ENCODE data around the gene LY86. TPM values are rescaled to one million over a fixed set of nuclear protein-coding genes. Genes with fewer than 3 reads are reported as not detected.

Gene LY86
- total RNA-seq, 2 experiments from 2014 or later = 1.8 to 2.0 TPM

DNA sequence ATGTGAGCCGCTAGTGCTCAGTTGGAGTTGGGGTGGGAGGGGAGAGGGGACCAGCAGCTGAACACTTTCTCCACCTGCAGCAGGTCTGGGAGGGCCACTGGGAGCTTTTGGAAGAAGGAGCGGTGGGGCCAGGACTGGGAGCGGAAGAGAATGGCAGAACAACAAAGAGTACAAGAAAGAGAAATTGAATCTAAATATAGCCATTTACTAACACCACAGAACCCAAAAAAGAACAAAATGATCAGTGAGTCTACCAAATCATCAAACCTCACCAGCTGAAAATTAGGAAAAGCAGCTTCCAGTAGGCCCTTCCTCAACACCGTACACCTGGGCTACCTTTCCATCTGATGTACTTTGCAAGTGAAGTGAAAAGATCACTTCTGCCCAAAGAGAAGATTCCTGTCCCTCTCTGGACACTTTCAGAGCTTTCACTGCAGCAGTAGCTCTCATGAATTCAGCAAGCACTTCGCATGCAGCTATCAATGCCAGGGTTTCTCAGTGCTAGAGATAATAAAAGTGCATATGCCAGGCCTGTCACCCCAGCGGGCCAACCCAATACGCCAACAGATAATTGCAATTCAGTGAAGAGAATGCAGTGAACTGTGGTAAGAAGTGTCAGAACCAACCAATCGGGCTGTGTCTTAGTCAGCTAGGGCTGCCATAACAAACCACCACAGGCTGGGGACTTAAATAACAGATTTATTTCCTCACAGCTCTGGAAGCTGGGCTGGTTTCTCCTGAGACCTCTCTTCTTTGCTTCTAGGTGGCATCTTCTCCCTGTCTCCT lies 597 bp downstream of the LY86 start:
- peak; percentile 39 for DNase-seq
- intact Hi-C loops (cut with micrococcal nuclease) = loop anchor here (1.0 to 10.0 kb wide), 4 partner anchors 21 to 546 kb away; no protein-coding TSS in a partner anchor
- Mint-ChIP-seq H3K4me1 (ENCODE audit: low read depth) (peaks cover 75% of the 10 kb centered on the region), H3K27me3 (ENCODE audit: low read depth) (no peaks in the 10 kb centered on the region), H3K4me3 (peak overlapping the region; percentile 75), H3K27ac (peak overlapping the region; percentile 87), H3K9me3 (no peaks in the 10 kb centered on the region), H3K36me3 (ENCODE audit: low read depth) (no peaks in the 10 kb centered on the region)
- CTCF ChIA-PET = interaction anchor here (0.6 to 1.8 kb wide), 4 partner anchors 21 to 48 kb away, joined by 4 to 9 read pairs (median 4); no protein-coding TSS in a partner anchor

DNA sequence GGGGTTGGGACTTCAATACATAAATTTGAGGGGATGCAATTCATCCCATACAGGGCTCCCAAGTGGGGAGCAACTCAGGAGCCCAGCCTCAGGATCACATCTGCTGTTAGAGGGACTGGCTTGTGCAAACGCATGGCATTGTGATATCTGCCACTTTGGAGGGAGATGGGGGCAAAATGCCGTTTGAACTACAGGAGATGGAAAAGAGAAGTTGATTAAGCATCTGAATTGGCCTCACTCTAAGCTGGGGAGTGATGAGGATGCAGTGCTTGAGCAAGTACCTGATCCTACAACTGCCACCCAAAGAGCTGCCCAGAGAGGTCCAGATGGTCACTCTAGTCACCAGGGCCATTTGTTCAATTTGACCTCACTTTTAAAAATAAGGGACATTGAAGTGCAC lies 2.0 kb downstream of the LY86 start:
- Mint-ChIP-seq H3K4me3 (no peak overlapping the region), H3K27ac (no peak overlapping the region), H3K27me3 (ENCODE audit: low read depth) (no peaks in the 10 kb centered on the region), H3K9me3 (no peaks in the 10 kb centered on the region), H3K4me1 (ENCODE audit: low read depth) (peaks cover 74% of the 10 kb centered on the region), H3K36me3 (ENCODE audit: low read depth) (no peaks in the 10 kb centered on the region)
- CTCF ChIA-PET = interaction anchor here (1.8 kb wide), 1 partner anchor 43 kb away, joined by 4 read pairs; no protein-coding TSS in a partner anchor
- intact Hi-C loops (cut with micrococcal nuclease) = no loop called here
- DNase-seq = no peak

DNA sequence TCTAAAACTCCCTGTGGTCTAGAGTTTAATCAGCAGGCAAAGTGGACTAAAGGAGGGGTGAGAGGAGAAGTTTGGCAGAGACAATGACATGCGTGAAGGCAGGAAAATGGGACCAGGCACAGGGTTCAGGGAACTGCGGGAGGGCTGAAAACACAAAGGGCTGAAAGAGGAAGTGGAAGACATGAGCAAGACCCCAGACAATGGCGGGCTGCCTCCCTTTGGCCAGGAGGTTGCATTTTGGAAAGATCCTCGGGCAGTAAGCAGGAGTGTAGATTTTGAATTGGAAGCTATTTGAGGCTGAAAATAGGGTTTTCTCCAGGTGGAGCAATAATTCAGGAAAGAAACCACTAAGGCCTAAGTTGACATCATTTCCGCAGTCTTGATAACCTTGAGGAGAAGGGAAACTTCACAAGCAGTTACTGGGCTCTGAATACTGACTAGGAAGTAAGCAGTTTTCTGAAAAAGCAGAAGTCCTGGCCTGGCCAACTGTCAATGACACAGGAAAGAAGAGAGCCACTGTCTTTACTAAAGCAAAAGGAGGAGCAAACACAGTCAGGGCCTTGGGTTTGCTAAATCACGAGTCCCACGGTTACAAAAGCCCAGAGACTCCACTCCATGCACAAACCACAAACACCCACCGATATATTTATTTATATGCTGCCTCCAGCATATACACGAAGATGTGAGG lies 3.4 kb downstream of the LY86 start:
- intact Hi-C loops (cut with micrococcal nuclease) = no loop called here
- H3K4me3 Mint-ChIP-seq = no peak overlapping the region
- no peaks in the 10 kb centered on the region for H3K9me3 Mint-ChIP-seq
- H3K36me3 Mint-ChIP-seq (ENCODE audit: low read depth) = no peaks in the 10 kb centered on the region
- no peaks in the 10 kb centered on the region for H3K27me3 Mint-ChIP-seq (ENCODE audit: low read depth)
- peaks cover 80% of the 10 kb centered on the region for H3K4me1 Mint-ChIP-seq (ENCODE audit: low read depth)
- H3K27ac Mint-ChIP-seq = peak overlapping the region; percentile 87
- CTCF ChIA-PET = no interaction called here
- DNase-seq = no peak

DNA sequence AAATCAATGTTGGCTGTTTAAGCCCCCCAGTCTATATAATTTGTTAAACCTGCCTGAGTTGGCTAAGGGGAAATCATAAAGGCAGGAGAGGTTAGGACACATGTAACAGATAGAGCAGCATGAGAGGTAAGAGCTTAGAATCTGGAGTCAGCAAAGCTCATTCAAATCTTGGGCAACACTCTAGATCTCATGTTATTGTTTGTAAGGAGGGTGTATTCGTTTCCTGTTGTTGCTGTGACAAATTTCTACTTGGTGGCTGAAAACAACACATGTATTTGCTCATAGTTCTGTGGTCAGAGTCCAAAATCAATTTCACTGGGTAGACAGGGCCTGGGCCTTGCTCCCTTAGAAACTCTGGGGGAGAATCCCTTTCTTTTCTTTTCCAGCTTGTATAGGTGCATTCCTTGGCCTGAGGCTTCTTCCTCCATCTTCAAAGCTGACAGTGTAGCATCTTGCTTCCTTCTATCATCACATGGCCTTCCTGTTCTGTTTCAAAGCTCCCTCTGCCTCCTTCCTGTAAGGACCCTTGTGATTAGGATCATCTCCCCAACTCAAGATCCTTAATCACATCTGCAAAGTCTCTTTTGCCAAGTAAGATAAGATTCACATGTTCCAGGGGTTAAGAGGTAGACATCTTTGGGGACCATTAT lies 4.4 kb downstream of the LY86 start:
- no peak for DNase-seq
- intact Hi-C loops (cut with micrococcal nuclease) = no loop called here

DNA sequence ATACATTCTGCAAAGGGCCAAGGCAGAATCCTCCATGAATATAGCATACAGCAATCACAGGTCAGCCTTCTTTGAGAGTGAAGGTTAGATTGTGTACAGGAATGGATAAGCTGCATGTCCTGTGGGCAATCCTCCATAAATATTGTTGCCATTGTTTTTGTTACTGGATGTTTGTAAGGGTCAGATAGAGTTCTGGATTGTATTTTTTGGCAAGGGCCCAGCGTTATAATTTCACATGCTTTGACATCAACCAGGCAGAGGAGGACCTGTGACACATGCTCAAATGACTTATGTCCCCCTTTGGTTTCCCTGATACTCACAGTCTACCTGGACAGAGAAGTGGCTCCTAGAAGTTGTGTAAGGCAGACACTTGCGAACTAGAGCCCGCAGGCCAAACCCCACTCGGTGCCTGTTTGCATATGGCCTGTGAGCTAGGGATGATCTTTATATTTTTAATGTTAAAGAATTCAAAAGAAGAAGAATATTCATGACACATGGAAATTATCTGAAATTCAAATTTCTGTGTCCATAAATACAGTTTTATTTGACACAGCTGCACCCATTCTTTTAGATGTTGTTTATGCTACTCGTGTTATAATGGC lies 5.4 kb downstream of the LY86 start:
- no peak for DNase-seq
- Mint-ChIP-seq H3K27me3 (ENCODE audit: low read depth) (no peaks in the 10 kb centered on the region), H3K4me1 (ENCODE audit: low read depth) (peaks cover 68% of the 10 kb centered on the region), H3K27ac (no peak overlapping the region), H3K9me3 (no peaks in the 10 kb centered on the region), H3K4me3 (no peak overlapping the region), H3K36me3 (ENCODE audit: low read depth) (no peaks in the 10 kb centered on the region)
- CTCF ChIA-PET = interaction anchor here (0.8 kb wide), 1 partner anchor 17 kb away, joined by 3 read pairs; no protein-coding TSS in a partner anchor
- intact Hi-C loops (cut with micrococcal nuclease) = no loop called here

More for the DNA sequence above, 4.4 kb downstream of the LY86 start:
- CTCF ChIA-PET = no interaction called here
- H3K4me3 Mint-ChIP-seq = no peak overlapping the region
- no peaks in the 10 kb centered on the region for H3K27me3 Mint-ChIP-seq (ENCODE audit: low read depth)
- no peaks in the 10 kb centered on the region for H3K36me3 Mint-ChIP-seq (ENCODE audit: low read depth)
- peak overlapping the region; percentile 87 for H3K27ac Mint-ChIP-seq
- no peaks in the 10 kb centered on the region for H3K9me3 Mint-ChIP-seq
- peaks cover 77% of the 10 kb centered on the region for H3K4me1 Mint-ChIP-seq (ENCODE audit: low read depth)

DNA sequence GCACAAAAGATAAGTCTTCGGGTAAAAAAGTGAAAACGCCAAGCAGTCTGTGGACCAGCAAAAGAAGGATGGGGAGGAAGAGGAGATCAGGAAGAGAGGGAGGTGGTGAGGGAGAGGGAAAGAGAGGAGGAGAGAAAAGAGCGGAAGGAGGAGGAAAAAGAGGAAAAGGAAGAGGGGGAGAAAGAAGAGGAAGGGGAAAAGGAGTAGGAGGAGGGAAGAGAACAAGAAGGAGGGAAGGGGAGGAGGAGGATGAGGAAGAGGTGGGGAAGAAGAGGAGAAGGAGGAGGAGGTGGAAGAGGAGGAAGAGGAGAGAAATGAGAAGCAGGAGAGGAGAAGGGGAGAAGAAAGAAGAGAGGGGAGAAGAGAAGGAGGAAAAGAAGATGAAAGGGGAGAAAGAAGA lies 6.5 kb downstream of the LY86 start:
- no peaks in the 10 kb centered on the region for H3K9me3 Mint-ChIP-seq
- intact Hi-C loops (cut with micrococcal nuclease) = no loop called here
- no peaks in the 10 kb centered on the region for H3K36me3 Mint-ChIP-seq (ENCODE audit: low read depth)
- DNase-seq = no peak
- H3K27ac Mint-ChIP-seq = no peak overlapping the region
- H3K4me1 Mint-ChIP-seq (ENCODE audit: low read depth) = peaks cover 62% of the 10 kb centered on the region
- H3K4me3 Mint-ChIP-seq = no peak overlapping the region
- no peaks in the 10 kb centered on the region for H3K27me3 Mint-ChIP-seq (ENCODE audit: low read depth)
- CTCF ChIA-PET = no interaction called here

DNA sequence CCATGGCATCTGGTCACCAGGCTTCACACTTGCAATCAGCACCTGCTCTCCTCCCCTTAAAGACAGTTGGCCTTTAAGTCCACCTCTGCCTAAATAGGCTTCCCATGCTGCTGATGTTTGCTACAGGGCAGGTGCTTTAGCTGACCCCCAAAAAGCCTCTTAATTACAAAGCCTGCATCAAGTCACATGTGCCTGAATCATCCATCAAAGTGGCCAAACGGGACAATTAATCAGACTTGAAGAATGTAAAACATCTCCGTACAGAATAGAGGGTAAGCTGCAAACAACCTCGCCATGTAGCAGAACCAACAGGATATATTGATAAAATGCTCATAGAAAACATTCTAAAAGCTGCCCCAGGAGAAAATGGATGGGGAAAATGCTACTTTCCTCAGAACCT lies 7.4 kb downstream of the LY86 start:
- Mint-ChIP-seq H3K36me3 (ENCODE audit: low read depth) (no peaks in the 10 kb centered on the region), H3K4me3 (no peak overlapping the region), H3K4me1 (ENCODE audit: low read depth) (peaks cover 55% of the 10 kb centered on the region), H3K9me3 (no peaks in the 10 kb centered on the region), H3K27me3 (ENCODE audit: low read depth) (no peaks in the 10 kb centered on the region), H3K27ac (no peak overlapping the region)
- CTCF ChIA-PET = interaction anchor here (1.3 kb wide), 1 partner anchor 13 kb away, joined by 3 read pairs; no protein-coding TSS in a partner anchor
- intact Hi-C loops (cut with micrococcal nuclease) = loop anchor here (1.0 kb wide), 1 partner anchor 14 kb away; no protein-coding TSS in a partner anchor
- DNase-seq = no peak

DNA sequence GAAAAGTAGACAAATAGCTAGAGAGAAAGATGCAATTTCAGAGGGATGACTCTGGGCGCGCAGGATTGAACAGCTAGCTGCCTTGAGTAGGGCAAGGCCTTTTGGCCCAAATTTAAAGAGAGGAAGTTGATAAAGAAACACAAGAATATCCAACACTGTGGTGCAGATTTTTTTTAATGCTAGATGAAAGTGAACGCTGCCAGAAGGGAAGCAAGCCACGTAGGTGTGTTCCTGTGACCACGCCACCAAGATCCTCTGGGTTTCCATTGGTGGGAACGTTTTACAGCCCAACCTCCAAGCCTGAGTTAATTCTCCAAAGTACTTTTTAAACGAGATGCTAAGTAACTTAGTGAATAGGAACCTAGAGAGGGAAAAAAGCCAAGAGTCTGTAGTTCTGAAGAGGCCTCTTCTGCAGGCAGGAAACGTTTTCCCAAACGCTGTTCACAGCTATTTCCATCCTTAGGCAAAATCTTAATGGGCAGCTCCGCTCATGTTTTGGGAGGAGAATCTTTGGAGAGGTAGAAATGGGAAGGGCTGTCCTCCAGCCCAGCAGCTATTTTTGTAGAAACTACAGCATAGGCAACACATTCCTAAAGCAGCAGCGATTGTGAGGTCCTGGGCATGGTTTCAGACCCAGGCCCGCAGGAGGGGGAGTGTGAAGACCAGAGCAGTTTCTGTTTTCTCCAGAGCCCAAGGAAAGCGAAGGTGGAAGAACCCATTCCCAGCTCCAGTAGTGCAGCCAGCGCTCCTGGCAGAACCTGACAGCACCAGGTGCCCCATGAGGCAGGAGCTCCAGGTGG lies 8.2 kb downstream of the LY86 start:
- Mint-ChIP-seq H3K4me3 (no peak overlapping the region), H3K9me3 (no peaks in the 10 kb centered on the region), H3K27me3 (ENCODE audit: low read depth) (no peaks in the 10 kb centered on the region), H3K27ac (no peak overlapping the region), H3K36me3 (ENCODE audit: low read depth) (no peaks in the 10 kb centered on the region), H3K4me1 (ENCODE audit: low read depth) (peaks cover 47% of the 10 kb centered on the region)
- CTCF ChIA-PET = interaction anchor here (0.6 to 1.3 kb wide), 3 partner anchors 12 to 40 kb away, joined by 3 to 4 read pairs (median 3); no protein-coding TSS in a partner anchor
- peak; percentile 48 for DNase-seq
- intact Hi-C loops (cut with micrococcal nuclease) = loop anchor here (1.0 kb wide), 1 partner anchor 14 kb away; no protein-coding TSS in a partner anchor

DNA sequence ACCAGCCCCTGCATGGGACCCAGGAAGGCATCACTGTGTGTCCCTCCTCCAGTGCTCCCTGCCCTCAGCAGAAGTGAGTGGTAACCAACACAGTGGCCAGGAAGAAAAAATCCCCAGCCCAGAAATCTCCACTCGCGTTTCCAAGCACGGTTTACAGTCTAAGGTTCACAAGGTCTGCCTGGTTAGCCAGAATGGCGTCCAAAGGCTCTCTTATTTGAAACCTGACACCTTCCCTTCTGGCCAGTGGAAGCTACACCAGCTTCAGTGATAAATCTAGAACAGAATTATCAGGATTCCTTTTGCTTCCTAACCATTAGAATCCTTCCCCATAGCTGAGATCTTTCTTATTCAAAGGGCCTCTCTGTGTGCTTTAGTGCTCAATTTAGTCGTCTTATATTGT lies 9.2 kb downstream of the LY86 start:
- CTCF ChIA-PET = interaction anchor here (0.6 to 0.9 kb wide), 2 partner anchors 13 to 41 kb away, joined by 3 to 4 read pairs; no protein-coding TSS in a partner anchor
- intact Hi-C loops (cut with micrococcal nuclease) = no loop called here
- Mint-ChIP-seq H3K27ac (no peak overlapping the region), H3K4me1 (ENCODE audit: low read depth) (peaks cover 38% of the 10 kb centered on the region), H3K9me3 (no peaks in the 10 kb centered on the region), H3K4me3 (no peak overlapping the region), H3K27me3 (ENCODE audit: low read depth) (no peaks in the 10 kb centered on the region), H3K36me3 (ENCODE audit: low read depth) (peaks cover 2% of the 10 kb centered on the region)
- DNase-seq = no peak

DNA sequence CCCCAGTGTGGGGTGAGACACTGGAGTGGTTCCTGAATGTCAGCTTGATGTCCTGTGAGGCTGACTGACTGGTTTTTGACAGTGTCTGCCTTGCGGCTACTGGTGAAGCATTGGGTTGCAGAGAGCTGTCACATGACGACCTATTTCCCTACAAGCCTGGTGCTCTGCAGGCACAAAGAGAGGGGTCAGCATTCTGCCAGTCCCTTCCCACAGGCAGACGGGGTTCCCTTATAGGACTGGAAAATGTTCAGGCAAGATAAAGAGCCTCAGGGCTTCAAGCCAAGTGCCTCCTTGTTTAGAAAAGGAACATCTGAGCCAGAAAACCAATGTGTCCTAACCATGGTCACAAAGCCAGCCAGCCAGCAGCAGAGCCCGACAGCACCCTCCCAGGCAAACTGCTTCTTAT lies 11.0 kb downstream of the LY86 start:
- H3K4me1 Mint-ChIP-seq (ENCODE audit: low read depth) = peaks cover 28% of the 10 kb centered on the region

DNA sequence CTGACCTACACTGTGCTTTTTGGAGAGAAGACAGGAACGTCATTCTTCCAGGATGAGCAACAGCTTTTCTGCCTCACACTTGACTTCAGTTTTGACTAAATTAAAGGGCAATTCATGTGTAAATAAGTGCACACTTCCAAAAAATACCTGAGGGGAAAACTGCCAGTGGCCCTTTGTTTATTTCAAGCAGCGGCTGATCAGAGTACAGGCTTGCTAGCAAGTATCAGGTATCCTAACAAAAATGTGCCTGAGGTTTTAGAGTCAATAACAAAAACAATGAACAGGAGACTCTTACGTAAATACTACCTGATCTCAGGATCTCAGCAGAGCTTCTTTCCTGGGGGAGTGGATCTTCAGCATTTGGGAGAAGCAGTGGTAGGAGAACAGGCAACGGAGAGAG lies 12.4 kb downstream of the LY86 start:
- peaks cover 3% of the 10 kb centered on the region for H3K36me3 Mint-ChIP-seq (ENCODE audit: low read depth)
- no peak for DNase-seq
- H3K4me3 Mint-ChIP-seq = no peak overlapping the region
- peaks cover 18% of the 10 kb centered on the region for H3K4me1 Mint-ChIP-seq (ENCODE audit: low read depth)
- CTCF ChIA-PET = no interaction called here
- intact Hi-C loops (cut with micrococcal nuclease) = no loop called here
- H3K27ac Mint-ChIP-seq = no peak overlapping the region
- no peaks in the 10 kb centered on the region for H3K27me3 Mint-ChIP-seq (ENCODE audit: low read depth)
- H3K9me3 Mint-ChIP-seq = peaks cover 8% of the 10 kb centered on the region

More for the DNA sequence above, 11.0 kb downstream of the LY86 start:
- no peak for DNase-seq
- Mint-ChIP-seq H3K4me3 (no peak overlapping the region), H3K27me3 (ENCODE audit: low read depth) (no peaks in the 10 kb centered on the region), H3K27ac (no peak overlapping the region), H3K9me3 (peaks cover 5% of the 10 kb centered on the region), H3K36me3 (ENCODE audit: low read depth) (peaks cover 2% of the 10 kb centered on the region)
- CTCF ChIA-PET = no interaction called here
- intact Hi-C loops (cut with micrococcal nuclease) = loop anchor here (1.0 kb wide), 1 partner anchor 10 kb away; no protein-coding TSS in a partner anchor

Measured in activated naive CD4-positive, alpha-beta T cell treated with anti-CD3 and anti-CD28 coated beads for 36 hours (primary cell).